Panc1 (cell line): ENCODE measurements around the gene FH. TPM values are rescaled to one million over a fixed set of nuclear protein-coding genes. Genes with fewer than 3 reads are reported as not detected.

ENCODE experiments used
- ATAC-seq: fragments of 200-7000 bp; cut with Tn5 transposase; 2 replicates; pipeline ENCODE4 v1.9.1; 2020; ENCODE audit warnings: mild to moderate bottlenecking, moderate library complexity
- BruUV-seq: library from RNA; stranded (reverse); fragments of 400-500 nt; replicated peaks from 2 replicates; lab custom pipeline; 2021; lab: Mats Ljungman, UMichigan
- CTCF ChIA-PET: fragments of 300-600 bp; sonication (Branson Sonifier 250); formaldehyde crosslinking; loops from one replicate; lab custom pipeline; 2022; ENCODE audit warnings: antibody characterized with exemption; lab: Charles Lee
- POLR2A ChIA-PET: fragments of 300-600 bp; sonication (Branson Sonifier 250); formaldehyde crosslinking; loops from one replicate; lab custom pipeline; 2022; ENCODE audit warnings: antibody characterized with exemption; lab: Charles Lee
- DNase-seq: peaks from one replicate; pipeline ENCODE4 v3.0.0-alpha.2; 2010; ENCODE audit warnings: low read depth, low spot score
- H3K27ac ChIP-seq: 2 replicates; pipeline ENCODE4 v1.5.1; 2011; ENCODE audit warnings: mild to moderate bottlenecking, low read length, inconsistent platforms
- H3K27me3 ChIP-seq: fragments of 200-500 bp; sonication (Bioruptor generic); 2 replicates; pipeline ENCODE4 v1.6.0; 2014; ENCODE audit warnings: low read length, inconsistent platforms; ENCODE audit not compliant: control insufficient read depth, insufficient read depth
- H3K36me3 ChIP-seq: fragments of 200-500 bp; sonication (Bioruptor generic); 2 replicates; pipeline ENCODE4 v1.5.1; 2014; ENCODE audit warnings: inconsistent platforms, mild to moderate bottlenecking, low read length, moderate library complexity; ENCODE audit not compliant: control insufficient read depth, insufficient read depth
- H3K4me1 ChIP-seq: 2 replicates; pipeline ENCODE4 v1.5.1; 2011; ENCODE audit warnings: inconsistent platforms, mild to moderate bottlenecking, low read length, moderate library complexity; ENCODE audit not compliant: control insufficient read depth, insufficient read depth
- H3K4me3 ChIP-seq, 2 experiments: 2 replicates each; pipeline ENCODE4 v1.5.1; 2011 to 2012; ENCODE audit warnings: low read depth in 2 of 2, low read length in 2 of 2, mild to moderate bottlenecking in 2 of 2, inconsistent platforms in 1 of 2, moderate library complexity in 1 of 2
- H3K9me3 ChIP-seq: fragments of 200-500 bp; sonication (Bioruptor generic); 2 replicates; pipeline ENCODE4 v1.5.1; 2014; ENCODE audit warnings: low read depth, mild to moderate bottlenecking, inconsistent platforms, low read length, moderate library complexity; ENCODE audit not compliant: control insufficient read depth, insufficient read depth
- CTCF ChIP-seq: fragments of 450-650 bp; IDR thresholded peaks from 2 replicates; pipeline ENCODE4 v1.5.1; 2017; ENCODE audit warnings: mild to moderate bottlenecking
- POLR2AphosphoS5 ChIP-seq: IDR thresholded peaks from 2 replicates; pipeline ENCODE4 v1.6.1; 2012; ENCODE audit warnings: mild to moderate bottlenecking, low read depth, low read length, moderate library complexity
- SIN3A ChIP-seq: IDR thresholded peaks from 2 replicates; pipeline ENCODE4 v1.6.1; 2012; ENCODE audit warnings: low read depth, mild to moderate bottlenecking, low read length, moderate library complexity, borderline replicate concordance; ENCODE audit not compliant: insufficient read depth
- TCF7L2 ChIP-seq: IDR thresholded peaks from 2 replicates; pipeline ENCODE4 v1.6.1; 2011; ENCODE audit warnings: mild to moderate bottlenecking, low read depth, low read length, inconsistent platforms
- in situ Hi-C: cut with HindIII; loops from 2 replicates; pipeline ENCODE4 v1.10.0; 2016; ENCODE audit warnings: low sequenced_read_pairs, low pct_unique_long_range_greater_than_20kb
- intact Hi-C: fragments of 100-400 bp; cut with micrococcal nuclease; formaldehyde crosslinking; loops from one replicate; pipeline ENCODE4 v1.10.0; 2022; ENCODE audit not compliant: unreplicated experiment
- total RNA-seq: library from RNA; stranded (reverse); gene quantifications from one replicate; pipeline ENCODE4 v1.2.1, GENCODE V29; 2021; ENCODE audit not compliant: unreplicated experiment
- TF ChIP-seq, protein P1 (sequence below), 2 experiments: IDR thresholded peaks; 2 replicates each; pipeline ENCODE4 v1.6.1; 2011 to 2012; ENCODE audit warnings: low read depth in 2 of 2, control low read depth in 1 of 2, low read length in 1 of 2, mild to moderate bottlenecking in 1 of 2, moderate library complexity in 1 of 2; ENCODE audit not compliant: insufficient read depth in 1 of 2

The FH gene
- total RNA-seq, 1 experiment from 2014 or later, result 87.1 TPM

GRCh38 chr1:241488739-241489138 lies 30.8 kb downstream of the FH start:
- in situ Hi-C loops, result no loop called here
- Histone ChIP-seq H3K27me3 (no peaks in the 10 kb centered on the region), H3K4me3 (no peak overlapping the region), H3K36me3 (no peaks in the 10 kb centered on the region), H3K27ac (no peak overlapping the region), H3K9me3 (no peaks in the 10 kb centered on the region), H3K4me1 (no peaks in the 10 kb centered on the region)
- CTCF ChIA-PET, result no interaction called here
- DNase-seq (no peak), ATAC-seq (no peak)
- POLR2A ChIA-PET, result no interaction called here
- intact Hi-C loops, result loop anchor here (5.0 kb wide), 1 partner anchor 601 kb away; no protein-coding TSS in a partner anchor
- BruUV-seq, result no TSS peak
- TF ChIP-seq POLR2AphosphoS5 (no peak), TCF7L2 (no peak), CTCF (no peak), SIN3A (no peak)
- TF ChIP-seq, protein P1, sequence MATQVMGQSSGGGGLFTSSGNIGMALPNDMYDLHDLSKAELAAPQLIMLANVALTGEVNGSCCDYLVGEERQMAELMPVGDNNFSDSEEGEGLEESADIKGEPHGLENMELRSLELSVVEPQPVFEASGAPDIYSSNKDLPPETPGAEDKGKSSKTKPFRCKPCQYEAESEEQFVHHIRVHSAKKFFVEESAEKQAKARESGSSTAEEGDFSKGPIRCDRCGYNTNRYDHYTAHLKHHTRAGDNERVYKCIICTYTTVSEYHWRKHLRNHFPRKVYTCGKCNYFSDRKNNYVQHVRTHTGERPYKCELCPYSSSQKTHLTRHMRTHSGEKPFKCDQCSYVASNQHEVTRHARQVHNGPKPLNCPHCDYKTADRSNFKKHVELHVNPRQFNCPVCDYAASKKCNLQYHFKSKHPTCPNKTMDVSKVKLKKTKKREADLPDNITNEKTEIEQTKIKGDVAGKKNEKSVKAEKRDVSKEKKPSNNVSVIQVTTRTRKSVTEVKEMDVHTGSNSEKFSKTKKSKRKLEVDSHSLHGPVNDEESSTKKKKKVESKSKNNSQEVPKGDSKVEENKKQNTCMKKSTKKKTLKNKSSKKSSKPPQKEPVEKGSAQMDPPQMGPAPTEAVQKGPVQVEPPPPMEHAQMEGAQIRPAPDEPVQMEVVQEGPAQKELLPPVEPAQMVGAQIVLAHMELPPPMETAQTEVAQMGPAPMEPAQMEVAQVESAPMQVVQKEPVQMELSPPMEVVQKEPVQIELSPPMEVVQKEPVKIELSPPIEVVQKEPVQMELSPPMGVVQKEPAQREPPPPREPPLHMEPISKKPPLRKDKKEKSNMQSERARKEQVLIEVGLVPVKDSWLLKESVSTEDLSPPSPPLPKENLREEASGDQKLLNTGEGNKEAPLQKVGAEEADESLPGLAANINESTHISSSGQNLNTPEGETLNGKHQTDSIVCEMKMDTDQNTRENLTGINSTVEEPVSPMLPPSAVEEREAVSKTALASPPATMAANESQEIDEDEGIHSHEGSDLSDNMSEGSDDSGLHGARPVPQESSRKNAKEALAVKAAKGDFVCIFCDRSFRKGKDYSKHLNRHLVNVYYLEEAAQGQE (IDR thresholded peaks at IDR 0.05; ENCODE audit: insufficient read depth in 1 of 2, low read depth in 2 of 2, low read length in 1 of 2), result no peak

- ChIA-PET POLR2A (interaction anchor here (0.6 kb wide), 1 partner anchor 181 kb away, joined by 3 read pairs; no protein-coding TSS in a partner anchor), CTCF (interaction anchor here (0.6 to 1.2 kb wide), 3 partner anchors 31 to 753 kb away, joined by 3 to 6 read pairs (median 3); no protein-coding TSS in a partner anchor)
- in situ Hi-C loops (no loop called here), intact Hi-C loops (loop anchor here (5.0 kb wide), 1 partner anchor 598 kb away; no protein-coding TSS in a partner anchor)
- Histone ChIP-seq H3K27ac (no peak overlapping the region), H3K27me3 (no peaks in the 10 kb centered on the region), H3K36me3 (no peaks in the 10 kb centered on the region), H3K4me3 (no peak overlapping the region), H3K4me1 (no peaks in the 10 kb centered on the region; the same call in 1 of the 2 replicates), H3K9me3 (no peaks in the 10 kb centered on the region)
- DNase-seq (no peak), ATAC-seq (peak; percentile 60; the same call in 1 of the 2 replicates)
- BruUV-seq, result no TSS peak
- TF ChIP-seq CTCF (peak; percentile 66), SIN3A (no peak)
These were observed 34.0 kb downstream of the FH start for GRCh38 chr1:241485554-241485992.
